Panc1 (cell line): ENCODE data around the gene CDKAL1. TPM values are rescaled to one million over a fixed set of nuclear protein-coding genes. Genes with fewer than 3 reads are reported as not detected.

Experiments
- ATAC-seq: fragments of 200-7000 bp; cut with Tn5 transposase; 2 replicates; pipeline ENCODE4 v1.9.1; 2020; ENCODE audit warnings: mild to moderate bottlenecking, moderate library complexity
- BruUV-seq: library from RNA; stranded (reverse); fragments of 400-500 nt; replicated peaks from 2 replicates; lab custom pipeline; 2021; lab: Mats Ljungman, UMichigan
- CTCF ChIA-PET: fragments of 300-600 bp; sonication (Branson Sonifier 250); formaldehyde crosslinking; loops from one replicate; lab custom pipeline; 2022; ENCODE audit warnings: antibody characterized with exemption; lab: Charles Lee
- POLR2A ChIA-PET: fragments of 300-600 bp; sonication (Branson Sonifier 250); formaldehyde crosslinking; loops from one replicate; lab custom pipeline; 2022; ENCODE audit warnings: antibody characterized with exemption; lab: Charles Lee
- DNase-seq: peaks from one replicate; pipeline ENCODE4 v3.0.0-alpha.2; 2010; ENCODE audit warnings: low read depth, low spot score
- H3K27ac ChIP-seq: 2 replicates; pipeline ENCODE4 v1.5.1; 2011; ENCODE audit warnings: mild to moderate bottlenecking, low read length, inconsistent platforms
- H3K27me3 ChIP-seq: fragments of 200-500 bp; sonication (Bioruptor generic); 2 replicates; pipeline ENCODE4 v1.6.0; 2014; ENCODE audit warnings: low read length, inconsistent platforms; ENCODE audit not compliant: control insufficient read depth, insufficient read depth
- H3K36me3 ChIP-seq: fragments of 200-500 bp; sonication (Bioruptor generic); 2 replicates; pipeline ENCODE4 v1.5.1; 2014; ENCODE audit warnings: inconsistent platforms, mild to moderate bottlenecking, low read length, moderate library complexity; ENCODE audit not compliant: control insufficient read depth, insufficient read depth
- H3K4me1 ChIP-seq: 2 replicates; pipeline ENCODE4 v1.5.1; 2011; ENCODE audit warnings: inconsistent platforms, mild to moderate bottlenecking, low read length, moderate library complexity; ENCODE audit not compliant: control insufficient read depth, insufficient read depth
- H3K4me3 ChIP-seq, 2 experiments: 2 replicates each; pipeline ENCODE4 v1.5.1; 2011 to 2012; ENCODE audit warnings: low read depth in 2 of 2, low read length in 2 of 2, mild to moderate bottlenecking in 2 of 2, inconsistent platforms in 1 of 2, moderate library complexity in 1 of 2
- H3K9me3 ChIP-seq: fragments of 200-500 bp; sonication (Bioruptor generic); 2 replicates; pipeline ENCODE4 v1.5.1; 2014; ENCODE audit warnings: low read depth, mild to moderate bottlenecking, inconsistent platforms, low read length, moderate library complexity; ENCODE audit not compliant: control insufficient read depth, insufficient read depth
- POLR2AphosphoS5 ChIP-seq: IDR thresholded peaks from 2 replicates; pipeline ENCODE4 v1.6.1; 2012; ENCODE audit warnings: mild to moderate bottlenecking, low read depth, low read length, moderate library complexity
- REST ChIP-seq, 2 experiments: IDR thresholded peaks; 2 replicates each; pipeline ENCODE4 v1.6.1; 2011 to 2012; ENCODE audit warnings: low read depth in 2 of 2, control low read depth in 1 of 2, low read length in 1 of 2, mild to moderate bottlenecking in 1 of 2, moderate library complexity in 1 of 2; ENCODE audit not compliant: insufficient read depth in 1 of 2
- SIN3A ChIP-seq: IDR thresholded peaks from 2 replicates; pipeline ENCODE4 v1.6.1; 2012; ENCODE audit warnings: low read depth, mild to moderate bottlenecking, low read length, moderate library complexity, borderline replicate concordance; ENCODE audit not compliant: insufficient read depth
- TCF7L2 ChIP-seq: IDR thresholded peaks from 2 replicates; pipeline ENCODE4 v1.6.1; 2011; ENCODE audit warnings: mild to moderate bottlenecking, low read depth, low read length, inconsistent platforms
- in situ Hi-C: cut with HindIII; loops from 2 replicates; pipeline ENCODE4 v1.10.0; 2016; ENCODE audit warnings: low sequenced_read_pairs, low pct_unique_long_range_greater_than_20kb
- intact Hi-C: fragments of 100-400 bp; cut with micrococcal nuclease; formaldehyde crosslinking; loops from one replicate; pipeline ENCODE4 v1.10.0; 2022; ENCODE audit not compliant: unreplicated experiment
- total RNA-seq: library from RNA; stranded (reverse); gene quantifications from one replicate; pipeline ENCODE4 v1.2.1, GENCODE V29; 2021; ENCODE audit not compliant: unreplicated experiment
- TF ChIP-seq, protein P1 (sequence below): fragments of 450-650 bp; IDR thresholded peaks from 2 replicates; pipeline ENCODE4 v1.5.1; 2017; ENCODE audit warnings: mild to moderate bottlenecking

The CDKAL1 gene
- total RNA-seq, 1 experiment from 2014 or later, result 14.5 TPM

DNA sequence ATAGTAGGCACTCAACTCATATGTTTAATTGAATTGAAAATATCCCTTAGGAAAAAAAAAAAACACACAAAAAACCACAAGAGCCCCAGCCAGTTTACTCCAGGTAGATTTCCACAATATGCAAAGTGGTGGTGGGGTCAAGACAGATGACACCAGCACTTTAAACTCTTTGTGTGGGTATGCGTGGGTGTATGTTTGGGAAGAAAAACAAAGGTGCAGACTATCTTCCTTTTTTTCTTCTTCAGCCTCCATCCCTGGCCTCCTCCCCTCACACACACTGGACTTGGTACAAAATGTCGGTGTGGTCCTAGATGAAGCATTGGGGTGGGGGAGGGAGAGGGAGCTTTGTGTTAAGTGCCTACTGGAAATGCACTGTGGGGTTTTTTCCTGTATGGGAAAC is 42.2 kb upstream of the CDKAL1 start:
- POLR2A ChIA-PET, result no interaction called here
- no peak for ATAC-seq
- intact Hi-C loops (no loop called here), in situ Hi-C loops (no loop called here)
- H3K4me3 ChIP-seq, result no peak overlapping the region
- H3K36me3 ChIP-seq, result peaks cover 16% of the 10 kb centered on the region; the same call in 1 of the 2 replicates
- CTCF ChIA-PET, result no interaction called here
- BruUV-seq, result no TSS peak
- H3K9me3 ChIP-seq, result no peaks in the 10 kb centered on the region
- no peak overlapping the region for H3K27ac ChIP-seq
- no peak for DNase-seq
- H3K4me1 ChIP-seq, result no peaks in the 10 kb centered on the region
- H3K27me3 ChIP-seq, result no peaks in the 10 kb centered on the region
- no peak for TF ChIP-seq SIN3A
- TF ChIP-seq REST (IDR thresholded peaks at IDR 0.05; ENCODE audit: insufficient read depth in 1 of 2, low read depth in 2 of 2, low read length in 1 of 2), result no peak
- TF ChIP-seq TCF7L2, result no peak
- TF ChIP-seq, protein P1, sequence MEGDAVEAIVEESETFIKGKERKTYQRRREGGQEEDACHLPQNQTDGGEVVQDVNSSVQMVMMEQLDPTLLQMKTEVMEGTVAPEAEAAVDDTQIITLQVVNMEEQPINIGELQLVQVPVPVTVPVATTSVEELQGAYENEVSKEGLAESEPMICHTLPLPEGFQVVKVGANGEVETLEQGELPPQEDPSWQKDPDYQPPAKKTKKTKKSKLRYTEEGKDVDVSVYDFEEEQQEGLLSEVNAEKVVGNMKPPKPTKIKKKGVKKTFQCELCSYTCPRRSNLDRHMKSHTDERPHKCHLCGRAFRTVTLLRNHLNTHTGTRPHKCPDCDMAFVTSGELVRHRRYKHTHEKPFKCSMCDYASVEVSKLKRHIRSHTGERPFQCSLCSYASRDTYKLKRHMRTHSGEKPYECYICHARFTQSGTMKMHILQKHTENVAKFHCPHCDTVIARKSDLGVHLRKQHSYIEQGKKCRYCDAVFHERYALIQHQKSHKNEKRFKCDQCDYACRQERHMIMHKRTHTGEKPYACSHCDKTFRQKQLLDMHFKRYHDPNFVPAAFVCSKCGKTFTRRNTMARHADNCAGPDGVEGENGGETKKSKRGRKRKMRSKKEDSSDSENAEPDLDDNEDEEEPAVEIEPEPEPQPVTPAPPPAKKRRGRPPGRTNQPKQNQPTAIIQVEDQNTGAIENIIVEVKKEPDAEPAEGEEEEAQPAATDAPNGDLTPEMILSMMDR, result no peak
- TF ChIP-seq POLR2AphosphoS5, result no peak

GRCh38 chr6:20497216-20498040 is 36.8 kb upstream of the CDKAL1 start:
- in situ Hi-C loops, result no loop called here
- no peak for DNase-seq
- TF ChIP-seq, protein P1, result no peak
- no peak for TF ChIP-seq SIN3A
- no peak for TF ChIP-seq POLR2AphosphoS5
- no peak for TF ChIP-seq TCF7L2
- TF ChIP-seq REST (IDR thresholded peaks at IDR 0.05; ENCODE audit: insufficient read depth in 1 of 2, low read depth in 2 of 2, low read length in 1 of 2), result no peak
- no peak; the same call in 1 of the 2 replicates for ATAC-seq
- BruUV-seq, result no TSS peak
- Histone ChIP-seq H3K27ac (no peak overlapping the region), H3K36me3 (no peaks in the 10 kb centered on the region), H3K27me3 (no peaks in the 10 kb centered on the region), H3K4me3 (no peak overlapping the region), H3K9me3 (no peaks in the 10 kb centered on the region), H3K4me1 (no peaks in the 10 kb centered on the region)
- ChIA-PET CTCF (interaction anchor here (0.7 kb wide), 1 partner anchor 93 kb away, joined by 3 read pairs; no protein-coding TSS in a partner anchor), POLR2A (no interaction called here)
- intact Hi-C loops, result no loop called here
